ENCODE data around the gene SHISAL1.

DNA sequence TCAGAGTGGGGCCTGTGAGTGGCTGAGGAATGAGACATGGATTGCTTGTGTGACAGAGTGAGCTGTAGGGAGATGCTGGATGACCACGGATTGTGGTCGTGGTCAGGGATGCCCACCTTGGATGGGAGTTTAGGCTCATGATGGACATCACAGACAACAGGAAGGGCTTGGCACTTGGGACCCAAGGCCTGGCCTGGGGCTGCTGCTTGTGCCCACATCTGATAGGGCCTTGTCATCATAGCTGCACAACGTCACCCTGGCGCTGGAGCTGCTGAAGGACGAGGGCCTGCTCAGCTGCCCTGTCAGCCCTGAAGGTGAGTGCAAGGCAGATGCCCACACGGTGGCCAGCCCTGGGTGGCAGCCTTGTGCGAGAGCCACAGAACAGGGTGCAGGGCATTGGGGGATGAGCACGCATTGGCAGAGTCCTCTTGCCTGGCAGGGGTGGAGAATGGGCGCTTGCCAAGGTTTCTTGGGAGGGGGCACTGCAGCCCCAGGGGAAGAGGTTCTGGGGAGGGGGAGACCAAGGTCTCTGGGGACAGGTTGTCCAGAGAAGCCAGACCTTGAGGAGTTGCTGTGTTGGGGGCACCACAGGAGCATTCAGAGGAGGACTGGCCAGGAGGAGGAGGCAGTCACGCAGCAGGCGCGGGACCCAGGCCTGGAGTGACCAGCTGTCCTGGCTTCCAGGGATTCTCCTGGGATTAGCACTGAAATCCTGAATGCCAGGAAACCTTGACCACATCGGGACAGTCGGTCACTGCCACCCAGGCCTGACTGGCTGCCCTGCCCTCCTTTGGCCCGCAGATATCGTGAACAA, 107.0 kb downstream of the SHISAL1 start:
- TF ChIP-seq EZH2 (IDR thresholded peaks at IDR 0.05; ENCODE audit: borderline replicate concordance, low read length): no peak
- TF ChIP-seq, protein P1, sequence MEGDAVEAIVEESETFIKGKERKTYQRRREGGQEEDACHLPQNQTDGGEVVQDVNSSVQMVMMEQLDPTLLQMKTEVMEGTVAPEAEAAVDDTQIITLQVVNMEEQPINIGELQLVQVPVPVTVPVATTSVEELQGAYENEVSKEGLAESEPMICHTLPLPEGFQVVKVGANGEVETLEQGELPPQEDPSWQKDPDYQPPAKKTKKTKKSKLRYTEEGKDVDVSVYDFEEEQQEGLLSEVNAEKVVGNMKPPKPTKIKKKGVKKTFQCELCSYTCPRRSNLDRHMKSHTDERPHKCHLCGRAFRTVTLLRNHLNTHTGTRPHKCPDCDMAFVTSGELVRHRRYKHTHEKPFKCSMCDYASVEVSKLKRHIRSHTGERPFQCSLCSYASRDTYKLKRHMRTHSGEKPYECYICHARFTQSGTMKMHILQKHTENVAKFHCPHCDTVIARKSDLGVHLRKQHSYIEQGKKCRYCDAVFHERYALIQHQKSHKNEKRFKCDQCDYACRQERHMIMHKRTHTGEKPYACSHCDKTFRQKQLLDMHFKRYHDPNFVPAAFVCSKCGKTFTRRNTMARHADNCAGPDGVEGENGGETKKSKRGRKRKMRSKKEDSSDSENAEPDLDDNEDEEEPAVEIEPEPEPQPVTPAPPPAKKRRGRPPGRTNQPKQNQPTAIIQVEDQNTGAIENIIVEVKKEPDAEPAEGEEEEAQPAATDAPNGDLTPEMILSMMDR (conservative IDR thresholded peaks at IDR 0.05 in 1 of 2, IDR thresholded peaks at IDR 0.05 in 1 of 2; ENCODE audit: extremely low read depth in 1 of 2, insufficient read depth in 1 of 2, low read depth in 1 of 2, low read length in 2 of 2): no peak
